ENCODE measurements around the gene MAFF. TPM values are rescaled to one million over a fixed set of nuclear protein-coding genes. Genes with fewer than 3 reads are reported as not detected.

MAFF gene
- total and polyA plus RNA-seq, 9 of the 15 experiments (the other 6 are each of a cell fraction or from before 2014, with no cell fraction given), result 0.51 to 8.0 (median 5.4) TPM

- no peak for TF ChIP-seq CBFA2T2 (conservative IDR thresholded peaks at IDR 0.05)
- TF ChIP-seq ETV6 (IDR thresholded peaks at IDR 0.05; ENCODE audit: borderline replicate concordance in 1 of 2, low read depth in 2 of 2, low read length in 1 of 2), result no peak
- TF ChIP-seq ETV6 (CRISPR knock-in tag; IDR thresholded peaks at IDR 0.05; ENCODE audit: borderline replicate concordance), result no peak
- no peak for TF ChIP-seq ZNF76 (CRISPR knock-in tag; IDR thresholded peaks at IDR 0.05; ENCODE audit: borderline replicate concordance)
- TF ChIP-seq RREB1 (CRISPR knock-in tag; IDR thresholded peaks at IDR 0.05), result no peak
- TF ChIP-seq ETS1 (conservative IDR thresholded peaks at IDR 0.05; ENCODE audit: control insufficient read depth, low read depth, low read length), result no peak
- TF ChIP-seq E2F8 (IDR thresholded peaks at IDR 0.05; ENCODE audit: low read depth, partially characterized antibody), result no peak
- no peak for TF ChIP-seq FOXO4 (CRISPR knock-in tag; IDR thresholded peaks at IDR 0.05)
- no peak for TF ChIP-seq THAP12 (CRISPR knock-in tag; IDR thresholded peaks at IDR 0.05)
- 0 out of 2 replicates have a peak, but pooled peaks have one; percentile 6 for TF ChIP-seq TCF3 (CRISPR knock-in tag; IDR thresholded peaks at IDR 0.05)
- no peak for TF ChIP-seq TRIM28 (IDR thresholded peaks at IDR 0.05)
- TF ChIP-seq PTRF (tag; IDR thresholded peaks at IDR 0.05), result no peak; the same call in 1 of the 2 replicates
These were observed 39.0 kb downstream of the MAFF start (continued) for GRCh38 chr22:38240734-38241252.
